ENCODE data around the gene HLA-DMA.

Gene HLA-DMA

DNA sequence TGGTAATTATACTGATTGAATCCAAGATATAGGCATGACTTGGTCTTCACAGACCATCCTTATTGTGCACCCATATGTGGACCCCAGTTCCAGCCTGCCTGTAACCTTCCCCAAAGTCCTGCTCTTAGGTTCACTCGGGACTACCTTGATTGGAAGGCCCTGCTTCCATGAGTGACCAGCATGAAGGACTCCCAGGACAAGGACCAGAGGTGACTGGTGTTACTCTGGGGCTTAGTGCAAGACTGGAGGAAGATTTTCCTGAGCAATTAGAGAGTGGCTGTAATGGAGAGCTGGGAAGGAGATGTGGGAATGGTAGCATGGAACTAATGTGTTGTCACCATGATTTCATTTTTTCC is 30.6 kb upstream of the HLA-DMA start:
- Histone ChIP-seq H3K4me2 (ENCODE audit: low read depth, low read length, poor library complexity, severe bottlenecking) (no peak overlapping the region), H3K27ac (ENCODE audit: low read depth, low read length) (peak overlapping the region; percentile 63), H3K9me2 (replicated peaks; ENCODE audit: insufficient read depth, low read length) (no peaks in the 10 kb centered on the region), H3K9me3 (ENCODE audit: insufficient read depth, low read length) (no peaks in the 10 kb centered on the region), H3K9ac (ENCODE audit: low read length) (no peak overlapping the region), H4K20me1 (ENCODE audit: low read depth, low read length) (peaks cover 17% of the 10 kb centered on the region), H3K27me3 (ENCODE audit: low read length) (no peaks in the 10 kb centered on the region), H3F3A (ENCODE audit: insufficient read depth) (peaks cover 68% of the 10 kb centered on the region), H3K79me2 (ENCODE audit: insufficient read depth, low read length) (no peaks in the 10 kb centered on the region), H3K36me3 (ENCODE audit: low read length) (peaks cover 30% of the 10 kb centered on the region), H2AFZ (ENCODE audit: low read depth, low read length, severe bottlenecking) (no peak overlapping the region), H3K4me3 (ENCODE audit: insufficient read depth, low read length, poor library complexity, severe bottlenecking) (no peak overlapping the region)
- TF ChIP-seq, protein P1, sequence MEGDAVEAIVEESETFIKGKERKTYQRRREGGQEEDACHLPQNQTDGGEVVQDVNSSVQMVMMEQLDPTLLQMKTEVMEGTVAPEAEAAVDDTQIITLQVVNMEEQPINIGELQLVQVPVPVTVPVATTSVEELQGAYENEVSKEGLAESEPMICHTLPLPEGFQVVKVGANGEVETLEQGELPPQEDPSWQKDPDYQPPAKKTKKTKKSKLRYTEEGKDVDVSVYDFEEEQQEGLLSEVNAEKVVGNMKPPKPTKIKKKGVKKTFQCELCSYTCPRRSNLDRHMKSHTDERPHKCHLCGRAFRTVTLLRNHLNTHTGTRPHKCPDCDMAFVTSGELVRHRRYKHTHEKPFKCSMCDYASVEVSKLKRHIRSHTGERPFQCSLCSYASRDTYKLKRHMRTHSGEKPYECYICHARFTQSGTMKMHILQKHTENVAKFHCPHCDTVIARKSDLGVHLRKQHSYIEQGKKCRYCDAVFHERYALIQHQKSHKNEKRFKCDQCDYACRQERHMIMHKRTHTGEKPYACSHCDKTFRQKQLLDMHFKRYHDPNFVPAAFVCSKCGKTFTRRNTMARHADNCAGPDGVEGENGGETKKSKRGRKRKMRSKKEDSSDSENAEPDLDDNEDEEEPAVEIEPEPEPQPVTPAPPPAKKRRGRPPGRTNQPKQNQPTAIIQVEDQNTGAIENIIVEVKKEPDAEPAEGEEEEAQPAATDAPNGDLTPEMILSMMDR (IDR thresholded peaks at IDR 0.05; ENCODE audit: insufficient read depth, low read length, poor library complexity, severe bottlenecking), result no peak
- TF ChIP-seq EZH2phosphoT487 (conservative IDR thresholded peaks at IDR 0.05; ENCODE audit: low read length), result no peak

DNA sequence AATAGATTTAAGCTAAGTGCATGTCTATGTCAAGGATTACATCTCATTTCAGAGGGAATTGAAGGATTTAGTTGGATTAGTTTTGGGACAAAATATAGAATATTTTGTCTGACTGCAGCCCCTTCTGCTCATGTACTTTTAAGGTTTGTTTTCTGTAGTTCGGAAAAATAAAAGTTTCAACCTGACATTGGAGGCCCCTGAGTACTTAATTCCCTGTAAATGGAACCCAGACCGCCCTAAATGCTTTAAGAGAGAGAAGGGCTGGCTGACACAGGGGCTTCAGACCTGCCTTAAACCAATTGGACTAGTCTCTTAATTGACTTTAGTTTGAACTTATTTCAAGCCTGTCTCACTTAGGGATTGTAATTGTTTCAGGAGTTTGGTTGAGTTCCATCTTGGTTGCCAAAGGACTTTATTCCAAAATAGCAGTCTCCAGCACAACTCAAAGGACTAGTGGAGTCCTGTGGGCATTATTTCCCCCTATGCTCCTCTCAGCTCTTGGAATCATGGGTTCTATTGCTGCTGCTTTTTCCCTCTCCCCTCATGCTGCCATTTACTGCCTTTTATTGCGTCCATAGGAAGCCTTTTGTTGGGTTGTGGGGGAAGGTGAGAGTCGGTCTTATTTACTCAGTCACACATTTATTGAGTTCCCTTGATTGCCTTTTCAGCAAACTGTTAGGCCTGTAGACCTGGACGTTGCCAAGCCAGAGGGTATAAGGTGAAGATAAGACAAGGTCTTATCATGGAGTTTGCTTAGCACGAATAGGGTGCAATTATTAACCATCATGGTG is 30.0 kb upstream of the HLA-DMA start:
- Histone ChIP-seq H3K36me3 (ENCODE audit: low read length) (peaks cover 36% of the 10 kb centered on the region), H3K27ac (ENCODE audit: low read depth, low read length) (peak overlapping the region; percentile 63), H3K4me3 (ENCODE audit: insufficient read depth, low read length, poor library complexity, severe bottlenecking) (no peak overlapping the region), H3K4me2 (ENCODE audit: low read depth, low read length, poor library complexity, severe bottlenecking) (no peak overlapping the region), H3K79me2 (ENCODE audit: insufficient read depth, low read length) (no peaks in the 10 kb centered on the region), H3K9ac (ENCODE audit: low read length) (no peak overlapping the region), H3F3A (ENCODE audit: insufficient read depth) (peaks cover 74% of the 10 kb centered on the region), H3K9me3 (ENCODE audit: insufficient read depth, low read length) (no peaks in the 10 kb centered on the region), H4K20me1 (ENCODE audit: low read depth, low read length) (peaks cover 23% of the 10 kb centered on the region), H2AFZ (ENCODE audit: low read depth, low read length, severe bottlenecking) (no peak overlapping the region), H3K9me2 (replicated peaks; ENCODE audit: insufficient read depth, low read length) (no peaks in the 10 kb centered on the region), H3K27me3 (ENCODE audit: low read length) (no peaks in the 10 kb centered on the region)
- TF ChIP-seq, protein P1 (IDR thresholded peaks at IDR 0.05; ENCODE audit: insufficient read depth, low read length, poor library complexity, severe bottlenecking), result no peak
- no peak for TF ChIP-seq EZH2phosphoT487 (conservative IDR thresholded peaks at IDR 0.05; ENCODE audit: low read length)

DNA sequence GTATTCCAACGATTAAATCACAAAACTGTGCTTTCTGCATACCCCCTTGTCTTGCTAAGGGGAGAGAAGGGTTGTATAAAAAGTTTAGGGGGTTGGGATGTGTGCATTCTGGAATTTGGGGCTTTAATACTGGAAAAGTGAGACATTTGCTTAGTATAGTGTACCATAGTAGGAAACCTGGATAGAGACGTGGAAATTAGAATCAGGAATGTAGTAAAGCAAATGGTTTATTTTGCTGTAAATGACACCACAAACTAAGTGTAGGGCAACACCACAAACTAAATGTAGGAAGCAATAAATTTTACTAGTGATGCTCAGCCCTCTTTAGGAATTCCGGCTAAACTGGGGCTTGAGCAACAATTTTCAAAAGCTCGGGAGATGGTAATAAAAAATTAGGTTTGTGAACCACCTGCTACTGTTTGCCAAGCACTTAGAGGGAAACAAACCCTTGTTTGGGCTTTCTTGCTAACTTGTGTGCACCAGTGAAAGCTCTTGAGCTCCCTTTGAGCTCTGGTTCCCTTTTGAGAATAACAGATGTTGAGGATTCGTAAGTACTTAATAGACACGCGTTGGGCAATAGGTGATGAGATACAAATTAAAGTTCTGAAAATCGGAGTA is 29.3 kb upstream of the HLA-DMA start:
- Histone ChIP-seq H4K20me1 (ENCODE audit: low read depth, low read length) (peaks cover 30% of the 10 kb centered on the region), H3K36me3 (ENCODE audit: low read length) (peaks cover 43% of the 10 kb centered on the region), H3K79me2 (ENCODE audit: insufficient read depth, low read length) (peaks cover 6% of the 10 kb centered on the region), H3F3A (ENCODE audit: insufficient read depth) (peaks cover 81% of the 10 kb centered on the region), H3K27me3 (ENCODE audit: low read length) (no peaks in the 10 kb centered on the region), H3K9me2 (replicated peaks; ENCODE audit: insufficient read depth, low read length) (no peaks in the 10 kb centered on the region), H3K4me2 (ENCODE audit: low read depth, low read length, poor library complexity, severe bottlenecking) (no peak overlapping the region), H3K27ac (ENCODE audit: low read depth, low read length) (peak overlapping the region; percentile 63), H2AFZ (ENCODE audit: low read depth, low read length, severe bottlenecking) (no peak overlapping the region), H3K4me3 (ENCODE audit: insufficient read depth, low read length, poor library complexity, severe bottlenecking) (no peak overlapping the region), H3K9ac (ENCODE audit: low read length) (no peak overlapping the region), H3K9me3 (ENCODE audit: insufficient read depth, low read length) (no peaks in the 10 kb centered on the region)
- TF ChIP-seq, protein P1 (IDR thresholded peaks at IDR 0.05; ENCODE audit: insufficient read depth, low read length, poor library complexity, severe bottlenecking), result no peak
- TF ChIP-seq EZH2phosphoT487 (conservative IDR thresholded peaks at IDR 0.05; ENCODE audit: low read length), result no peak

Measured in SU-DHL-6 (cell line).